ENCODE data around the gene TBC1D14.

GRCh38 chr4:6876440-6876839, 33.2 kb upstream of the TBC1D14 start:
- no peak for TF ChIP-seq CTCF (conservative IDR thresholded peaks at IDR 0.05; ENCODE audit: low read depth, low read length)
- no peak for TF ChIP-seq EZH2 (IDR thresholded peaks at IDR 0.05; ENCODE audit: borderline replicate concordance, low read depth, low read length, poor library complexity, severe bottlenecking)
